Osteocyte (in vitro differentiated cells): ENCODE results near the gene MFAP5. TPM values are rescaled to one million over a fixed set of nuclear protein-coding genes. Genes with fewer than 3 reads are reported as not detected.

Source experiments
- DNase-seq: peaks from one replicate; pipeline ENCODE4 v3.0.0; 2021; ENCODE audit warnings: mixed read lengths; ENCODE audit not compliant: unreplicated experiment; ENCODE audit errors: extremely low spot score
- H3K27ac Mint-ChIP-seq: one replicate; pipeline ENCODE4 v1.8.0; 2021; ENCODE audit warnings: mild to moderate bottlenecking, mixed read lengths; ENCODE audit not compliant: unreplicated experiment
- H3K27me3 Mint-ChIP-seq: one replicate; pipeline ENCODE4 v1.8.0; 2021; ENCODE audit warnings: mixed read lengths; ENCODE audit not compliant: unreplicated experiment
- H3K36me3 Mint-ChIP-seq: one replicate; pipeline ENCODE4 v1.8.0; 2021; ENCODE audit warnings: mixed read lengths; ENCODE audit not compliant: unreplicated experiment
- H3K4me1 Mint-ChIP-seq: one replicate; pipeline ENCODE4 v1.8.0; 2021; ENCODE audit warnings: mixed read lengths; ENCODE audit not compliant: unreplicated experiment
- H3K4me3 Mint-ChIP-seq: one replicate; pipeline ENCODE4 v1.8.0; 2021; ENCODE audit warnings: mild to moderate bottlenecking, moderate library complexity, mixed read lengths; ENCODE audit not compliant: unreplicated experiment
- H3K9me3 Mint-ChIP-seq: one replicate; pipeline ENCODE4 v1.8.0; 2021; ENCODE audit warnings: mixed read lengths; ENCODE audit not compliant: unreplicated experiment
- CTCF ChIP-seq: fragments of 200-600 bp; sonication (generic); IDR thresholded peaks from 2 replicates; pipeline ENCODE4 v1.5.0; 2021; ENCODE audit warnings: antibody characterized with exemption, mild to moderate bottlenecking, moderate library complexity
- long read RNA-seq: library from polyadenylated mRNA; unstranded; transcript quantifications from one replicate; pipeline ENCODE4 v2.0.0, GENCODE V29; 2021
- total RNA-seq: library from RNA; stranded (reverse); gene quantifications from 2 replicates; pipeline ENCODE4 v1.2.1, GENCODE V29; 2021

MFAP5 gene
- not detected in 2 replicates for total RNA-seq
- long read RNA-seq = 0 reads

GRCh38 chr12:8662593-8662992 is at the start of gene MFAP5:
MFAP5 (minus strand) TSS chr12:8662826; CDS start chr12:8662104, 722 bp downstream.
- no peak within 1 kb of the TSS for H3K27ac Mint-ChIP-seq
- H3K4me1 Mint-ChIP-seq = peaks cover 2% of the 10 kb centered on the region
- no peak for TF ChIP-seq CTCF
- no peaks in the 10 kb centered on the region for H3K9me3 Mint-ChIP-seq
- H3K4me3 Mint-ChIP-seq = no peak within 1 kb of the TSS
- H3K27me3 Mint-ChIP-seq = peaks cover 10% of the 10 kb centered on the region
- no peak for DNase-seq
- H3K36me3 Mint-ChIP-seq = no peaks in the 10 kb centered on the region

- no peaks in the 10 kb centered on the region for H3K36me3 Mint-ChIP-seq
- H3K4me3 Mint-ChIP-seq = peak overlapping the region; percentile 32
- no peak for DNase-seq
Observed at GRCh38 chr12:8709124-8709830, 46.7 kb upstream of the MFAP5 start.

GRCh38 chr12:8702159-8702558 is 39.5 kb upstream of the MFAP5 start:
- H3K27me3 Mint-ChIP-seq = no peaks in the 10 kb centered on the region
- H3K27ac Mint-ChIP-seq = peak overlapping the region; percentile 66
- H3K4me3 Mint-ChIP-seq = no peak overlapping the region
- peaks cover 39% of the 10 kb centered on the region for H3K4me1 Mint-ChIP-seq
- no peak for DNase-seq
- TF ChIP-seq CTCF = no peak
- H3K36me3 Mint-ChIP-seq = no peaks in the 10 kb centered on the region
- no peaks in the 10 kb centered on the region for H3K9me3 Mint-ChIP-seq

More at GRCh38 chr12:8709124-8709830, 46.7 kb upstream of the MFAP5 start:
- Mint-ChIP-seq H3K27ac (peak overlapping the region; percentile 39), H3K4me1 (peaks cover 23% of the 10 kb centered on the region), H3K27me3 (no peaks in the 10 kb centered on the region), H3K9me3 (no peaks in the 10 kb centered on the region)
- TF ChIP-seq CTCF = no peak

- H3K36me3 Mint-ChIP-seq = no peaks in the 10 kb centered on the region
- H3K4me3 Mint-ChIP-seq = no peak overlapping the region
- DNase-seq = no peak
- H3K4me1 Mint-ChIP-seq = peaks cover 48% of the 10 kb centered on the region
- no peaks in the 10 kb centered on the region for H3K27me3 Mint-ChIP-seq
- no peak overlapping the region for H3K27ac Mint-ChIP-seq
- no peaks in the 10 kb centered on the region for H3K9me3 Mint-ChIP-seq
- TF ChIP-seq CTCF = no peak
Observed at GRCh38 chr12:8701046-8701660, 38.5 kb upstream of the MFAP5 start.

- peaks cover 48% of the 10 kb centered on the region for H3K4me1 Mint-ChIP-seq
Observed at GRCh38 chr12:8699714-8700113, 37.1 kb upstream of the MFAP5 start.

More at GRCh38 chr12:8699714-8700113, 37.1 kb upstream of the MFAP5 start:
- DNase-seq = no peak
- no peaks in the 10 kb centered on the region for H3K9me3 Mint-ChIP-seq
- H3K27ac Mint-ChIP-seq = peak overlapping the region; percentile 16
- TF ChIP-seq CTCF = no peak
- H3K27me3 Mint-ChIP-seq = no peaks in the 10 kb centered on the region
- H3K36me3 Mint-ChIP-seq = no peaks in the 10 kb centered on the region
- H3K4me3 Mint-ChIP-seq = peak overlapping the region; percentile 56
